NCI-H2227 (cell line): ENCODE results near the gene S100Z.

ENCODE experiments used
- DNase-seq: peaks from one replicate; lab custom pipeline; 2025; ENCODE audit not compliant: unreplicated experiment; lab: John Stamatoyannopoulos, UW

The S100Z gene

DNA sequence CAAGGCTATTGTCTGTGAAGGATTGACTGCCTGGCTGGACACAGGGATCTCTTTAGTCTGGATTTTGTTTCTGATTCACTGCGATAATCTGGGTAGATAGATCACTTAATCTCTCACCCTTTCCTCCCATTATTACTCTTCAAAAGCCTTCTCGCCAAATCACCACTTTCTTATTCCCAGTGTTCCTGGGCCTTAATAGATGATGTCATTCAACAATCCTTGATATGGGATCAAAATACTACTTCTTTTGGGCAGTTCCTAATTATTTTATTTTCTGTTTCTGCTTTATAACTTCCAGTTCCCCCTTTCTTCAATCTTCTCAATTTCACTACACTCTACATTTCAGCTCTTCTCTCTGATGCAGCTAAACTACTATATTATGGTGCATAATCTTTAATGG lies 96.3 kb downstream of the S100Z start:
- DNase-seq = no peak

GRCh38 chr5:76947082-76947503 lies 97.3 kb downstream of the S100Z start:
- no peak for DNase-seq

DNA sequence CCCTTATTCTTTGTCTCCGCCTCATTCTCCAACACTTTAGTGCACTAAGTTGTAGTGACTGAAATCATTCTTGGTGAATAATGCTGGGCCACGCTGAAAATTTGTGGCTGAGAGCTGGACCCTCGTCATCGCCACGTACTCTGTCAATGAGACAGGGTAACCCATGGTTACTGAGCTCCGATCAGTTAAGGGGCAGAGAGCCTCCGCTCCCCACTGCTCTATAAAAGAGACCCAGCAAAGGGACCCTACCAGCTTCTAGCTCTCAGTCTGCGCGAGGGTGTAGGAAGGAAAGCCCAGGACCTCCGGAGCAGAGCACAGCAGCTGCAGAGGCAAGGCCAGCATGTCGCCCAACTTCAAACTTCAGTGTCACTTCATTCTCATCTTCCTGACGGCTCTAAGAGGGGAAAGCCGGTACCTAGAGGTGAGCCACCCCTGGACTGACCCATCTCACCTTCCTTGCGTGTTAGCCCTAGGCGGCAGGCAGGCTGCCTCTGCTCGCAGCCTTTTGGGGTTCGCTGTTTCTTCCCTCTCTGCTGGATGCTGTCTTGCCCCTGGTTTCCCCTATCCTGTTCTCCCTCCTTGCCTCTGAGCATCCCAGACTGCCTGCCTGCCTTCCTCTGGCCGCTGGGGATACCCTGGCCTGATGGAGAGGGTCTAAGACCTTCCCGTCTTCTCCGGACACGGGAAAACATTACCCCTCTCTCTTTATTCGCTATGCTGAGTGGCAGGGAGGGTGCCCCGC lies 103.2 kb downstream of the S100Z start, which contains the start of gene CRHBP:
CRHBP (plus strand) TSS at position 251 of the 742 bp plus-strand sequence; CDS start at position 341, 90 bp downstream.
- DNase-seq = no peak

DNA sequence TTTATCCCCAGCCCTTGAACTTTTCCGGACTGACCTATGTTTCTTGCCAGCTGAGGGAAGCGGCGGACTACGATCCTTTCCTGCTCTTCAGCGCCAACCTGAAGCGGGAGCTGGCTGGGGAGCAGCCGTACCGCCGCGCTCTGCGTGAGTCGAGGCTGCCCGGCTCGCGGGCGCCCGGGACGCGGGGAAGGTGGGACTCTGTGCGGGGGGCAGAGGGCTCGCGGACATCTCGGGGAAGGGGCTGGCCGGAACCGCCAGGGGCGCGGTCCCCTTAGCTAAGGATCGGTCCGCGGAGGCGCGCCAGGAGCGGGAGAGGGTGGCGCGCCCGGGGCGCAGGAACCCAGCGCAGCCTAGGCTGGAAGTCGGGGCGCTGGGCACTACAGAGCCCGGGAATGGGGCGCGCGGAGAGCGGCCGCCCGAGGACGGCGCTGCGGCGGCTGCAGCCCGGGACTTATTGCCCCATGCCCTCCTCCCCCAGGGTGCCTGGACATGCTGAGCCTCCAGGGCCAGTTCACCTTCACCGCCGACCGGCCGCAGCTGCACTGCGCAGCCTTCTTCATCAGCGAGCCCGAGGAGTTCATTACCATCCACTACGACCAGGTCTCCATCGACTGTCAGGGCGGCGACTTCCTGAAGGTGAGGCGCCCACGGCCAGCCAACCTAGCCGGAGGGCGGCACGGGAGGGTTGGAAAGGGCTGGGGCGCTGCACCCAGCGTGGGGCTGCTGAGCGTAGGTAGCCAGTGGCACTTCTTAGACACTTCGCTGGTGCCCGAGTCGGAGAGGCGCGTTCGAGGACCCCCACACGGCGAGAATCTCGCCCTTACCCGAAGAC lies 104.0 kb downstream of the S100Z start:
- no peak for DNase-seq

- DNase-seq = no peak
Observed at GRCh38 chr5:76954383-76954763, 104.6 kb downstream of the S100Z start.

GRCh38 chr5:76956033-76956432 lies 106.2 kb downstream of the S100Z start:
- no peak for DNase-seq

- DNase-seq = no peak
Observed at GRCh38 chr5:76958991-76959767, 109.4 kb downstream of the S100Z start.

- no peak for DNase-seq
Observed at GRCh38 chr5:76960004-76960625, 110.3 kb downstream of the S100Z start.

DNA sequence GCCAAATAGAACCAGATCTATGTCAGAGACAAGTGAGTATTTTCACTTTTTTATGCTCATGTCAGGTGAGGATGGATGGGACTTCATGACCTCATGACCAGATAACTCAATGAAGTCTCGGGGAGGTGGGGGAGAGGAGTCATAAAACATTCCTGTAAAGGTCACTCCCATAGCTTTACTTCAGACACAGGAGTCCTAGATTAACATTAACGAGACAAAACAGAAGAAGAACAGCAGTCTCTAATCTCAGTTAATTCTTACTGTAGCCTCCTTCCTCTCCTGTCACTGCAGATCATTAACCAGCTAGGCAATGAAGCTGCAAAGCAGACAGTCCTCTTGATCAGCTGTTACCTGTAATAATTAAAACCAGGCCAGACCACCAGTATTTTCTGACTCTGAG lies 114.2 kb downstream of the S100Z start:
- no peak for DNase-seq
